GM12865 (cell line): ENCODE measurements around the gene ZNF169.
"Not testable (repeated sequence)": the region's sequence is repeated elsewhere in the genome, so short reads cannot be mapped to it uniquely, and the experiment has no call there.

Experiments used
- DNase-seq: peaks from one replicate; pipeline ENCODE4 v3.0.0; 2010; ENCODE audit warnings: low read depth
- H3K4me3 ChIP-seq: 2 replicates; pipeline ENCODE4 v1.5.1; 2011; ENCODE audit warnings: mild to moderate bottlenecking, low read depth, low read length, control low read depth

The ZNF169 gene

DNA sequence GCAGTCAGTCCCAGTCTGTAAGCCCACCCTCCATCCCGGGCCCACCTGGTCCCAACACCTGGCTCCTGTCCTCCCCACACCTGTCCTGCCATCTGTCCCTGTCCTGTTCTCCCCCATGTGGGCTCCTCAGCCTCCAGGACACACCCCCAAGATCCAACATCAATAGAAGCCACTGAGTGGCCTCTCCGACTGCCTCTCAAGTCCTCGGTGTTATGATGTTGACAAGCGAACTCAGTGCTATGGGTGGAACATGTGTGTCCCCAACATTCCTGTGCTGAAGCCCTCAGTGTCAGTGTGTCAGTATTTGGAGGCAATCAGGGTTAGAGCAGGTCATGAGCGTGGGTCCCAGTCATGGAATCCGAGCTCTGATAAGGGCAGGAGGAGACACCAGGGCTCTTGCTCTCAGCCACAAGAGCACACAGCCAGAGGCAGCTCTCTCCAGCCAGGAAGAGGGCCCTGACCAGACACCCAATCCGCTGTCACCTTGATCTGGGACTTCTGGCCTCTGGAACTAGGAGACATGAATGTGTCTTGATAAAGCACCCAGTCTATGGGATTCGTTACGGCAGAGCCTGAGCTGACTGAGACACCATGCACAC is 63.3 kb downstream of the ZNF169 start:
- H3K4me3 ChIP-seq, DNase-seq: not testable (repeated sequence)

DNA sequence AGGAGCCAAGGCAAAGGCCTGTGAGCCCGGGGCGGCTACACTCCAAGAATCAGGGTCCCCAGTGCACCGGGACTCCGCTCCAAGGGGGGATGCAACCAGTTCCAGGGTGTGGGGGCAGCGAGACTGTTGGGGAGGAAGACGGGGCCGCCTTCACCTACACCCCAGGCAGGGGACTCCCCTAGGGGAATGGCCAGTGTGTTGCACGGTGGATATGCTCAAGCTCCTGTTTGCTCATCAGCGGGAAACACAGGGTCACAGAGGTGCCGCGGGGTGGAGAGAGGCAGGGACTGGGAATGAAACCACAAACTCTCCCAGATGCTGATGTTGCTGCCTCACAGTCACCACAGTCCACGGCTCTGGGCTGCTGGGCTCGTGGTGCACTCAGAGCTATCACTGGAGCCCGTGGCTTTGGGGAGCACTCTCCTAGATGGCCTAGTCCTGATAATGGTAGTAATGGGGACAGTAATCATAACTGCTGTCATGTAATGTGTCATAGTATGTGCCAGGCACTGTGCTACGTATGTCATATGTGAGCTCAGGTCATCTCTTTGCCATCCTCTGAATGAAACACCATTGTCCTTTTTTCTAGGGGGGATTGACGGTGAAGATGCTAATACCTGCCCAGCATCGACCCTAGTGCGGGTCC is 64.2 kb downstream of the ZNF169 start:
- not testable (repeated sequence) for DNase-seq, H3K4me3 ChIP-seq

DNA sequence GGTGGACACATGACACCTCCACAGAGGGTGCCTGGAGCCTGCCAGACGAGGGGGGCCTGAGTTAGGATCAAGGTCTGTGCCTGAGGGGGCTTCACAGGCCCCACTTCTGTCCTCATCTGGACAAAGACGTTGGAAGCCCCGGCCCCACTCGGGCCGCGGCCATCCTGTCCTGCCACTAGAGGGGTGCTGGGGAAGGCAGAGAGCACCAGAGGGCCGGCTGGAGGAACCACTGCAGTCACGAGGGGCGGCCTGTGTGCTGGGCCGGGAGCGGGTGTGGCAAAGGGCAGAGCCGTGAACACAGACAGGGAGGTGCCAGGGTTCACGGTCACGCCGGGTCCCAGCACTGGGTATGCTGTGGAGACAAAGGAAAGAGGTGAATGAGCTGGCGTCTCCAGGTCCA is 66.5 kb downstream of the ZNF169 start:
- not testable (repeated sequence) for DNase-seq, H3K4me3 ChIP-seq

DNA sequence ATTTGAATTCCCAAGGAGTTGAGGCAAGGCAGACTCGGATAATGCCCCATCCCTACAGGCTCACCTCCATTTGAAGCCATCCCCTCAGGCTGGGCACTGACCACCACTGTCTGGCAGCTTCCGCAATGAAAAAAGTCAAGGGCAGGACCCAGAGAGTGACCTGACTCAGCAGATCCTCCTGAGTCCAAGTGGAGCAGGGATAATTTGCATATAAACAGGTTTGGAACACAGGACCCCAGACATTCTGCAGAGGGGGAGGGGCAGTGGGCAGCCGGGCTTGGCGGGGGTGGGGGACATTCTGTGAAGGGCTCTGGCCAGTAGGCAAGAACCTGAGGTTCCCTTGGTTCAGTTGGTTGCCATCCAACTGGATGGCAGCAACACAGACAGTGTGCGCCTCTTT is 69.4 kb downstream of the ZNF169 start, which contains the start of gene NUTM2F:
TSS of gene NUTM2F (minus strand) at position 101 of the 400 bp plus-strand sequence. CDS start at position 80, 21 bp downstream.
- DNase-seq, H3K4me3 ChIP-seq: not testable (repeated sequence)

DNA sequence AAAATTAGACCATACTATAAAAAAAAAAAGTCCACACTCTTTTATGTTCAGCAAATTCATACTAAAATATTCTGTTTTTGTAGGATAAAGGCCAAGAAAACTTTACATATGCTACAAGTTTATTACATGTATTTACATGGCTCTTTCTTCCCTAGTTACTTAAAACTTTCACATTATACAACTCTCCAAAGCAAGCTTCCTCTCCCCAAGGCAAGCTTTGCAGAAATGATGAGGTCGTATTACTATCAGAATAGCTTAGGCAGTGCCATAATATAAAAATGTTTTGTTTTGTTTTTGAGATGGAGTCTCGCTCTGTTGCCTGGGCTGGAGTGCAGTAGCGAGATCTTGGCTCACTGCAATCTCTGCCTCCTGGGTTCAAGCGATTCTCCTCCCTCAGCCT is 77.3 kb downstream of the ZNF169 start:
- not testable (repeated sequence) for DNase-seq, H3K4me3 ChIP-seq

DNA sequence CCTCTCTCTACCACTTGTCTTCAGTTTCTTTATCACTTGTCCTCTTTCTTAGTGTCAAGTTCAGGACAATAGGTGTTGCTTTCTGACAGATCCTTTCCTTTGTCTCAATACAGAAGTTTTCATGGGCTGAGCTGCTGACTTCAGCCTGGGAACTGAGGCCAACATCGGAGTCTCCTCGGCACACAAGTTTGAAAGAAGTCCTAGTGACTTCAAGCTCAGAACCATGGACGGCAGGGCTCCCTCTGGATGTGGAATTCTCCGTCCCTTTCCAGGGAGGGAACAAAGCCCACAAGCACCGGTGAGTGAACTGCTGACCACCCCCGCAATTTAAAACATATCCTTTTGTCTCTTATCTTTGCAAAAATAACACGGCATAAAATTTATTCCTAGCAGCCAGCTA is 79.6 kb downstream of the ZNF169 start:
- not testable (repeated sequence) for DNase-seq, H3K4me3 ChIP-seq

DNA sequence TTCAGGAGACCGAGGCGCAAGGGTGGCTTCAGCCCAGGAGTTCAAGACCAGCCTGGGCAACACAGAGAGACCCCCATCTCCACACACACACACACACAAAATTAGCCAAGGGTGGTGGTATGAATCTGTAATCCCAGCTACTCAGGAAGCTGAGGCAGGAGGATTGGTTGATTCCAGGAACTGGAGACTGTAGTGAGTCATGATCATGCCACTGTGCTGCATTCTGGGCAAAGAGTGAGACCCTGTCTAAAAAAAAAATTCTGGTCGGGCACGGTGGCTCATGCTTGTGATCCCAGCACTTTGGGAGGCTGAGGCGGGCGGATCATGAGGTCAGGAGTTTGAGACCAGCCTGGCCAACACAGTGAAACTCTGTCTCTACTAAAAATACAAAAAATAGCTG is 80.6 kb downstream of the ZNF169 start:
- not testable (repeated sequence) for H3K4me3 ChIP-seq, DNase-seq

DNA sequence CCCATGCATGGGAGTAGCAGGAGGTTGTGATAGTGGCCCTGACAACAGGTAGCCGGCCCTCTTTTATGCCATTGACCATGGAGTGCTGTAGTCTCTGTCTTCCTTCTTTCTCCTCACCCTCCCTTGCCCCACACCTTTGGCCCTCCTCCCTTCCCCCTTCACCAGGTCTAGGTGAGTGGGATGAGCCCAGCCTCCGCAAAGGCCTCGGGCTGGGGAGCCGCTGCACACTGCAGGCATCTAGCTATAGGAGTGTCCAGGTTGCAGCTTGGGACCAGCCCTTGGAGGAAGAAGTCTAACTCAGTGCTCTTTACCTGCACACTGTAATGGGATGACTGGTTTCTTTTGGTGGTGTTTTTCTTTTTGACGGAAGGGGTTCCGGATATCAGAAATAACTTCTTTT is 81.7 kb downstream of the ZNF169 start:
- not testable (repeated sequence) for DNase-seq, H3K4me3 ChIP-seq

DNA sequence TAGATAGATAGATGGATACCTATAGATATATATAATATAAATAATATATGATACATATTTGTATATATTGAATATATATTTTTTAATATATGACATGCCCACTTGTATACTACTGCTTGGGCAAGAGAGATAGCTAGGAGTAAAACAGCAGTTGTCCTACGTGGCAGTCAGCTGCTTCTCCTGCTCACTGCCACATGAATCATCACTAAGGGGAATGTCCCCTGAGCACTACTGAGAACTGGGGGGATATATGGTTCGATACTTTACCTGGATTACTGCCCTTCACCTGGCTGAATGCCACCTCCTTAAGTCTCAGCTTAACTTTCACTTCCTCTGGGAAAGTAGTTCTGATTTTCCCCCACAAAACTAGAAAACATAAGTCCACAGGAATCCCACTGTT is 82.6 kb downstream of the ZNF169 start:
- not testable (repeated sequence) for DNase-seq

DNA sequence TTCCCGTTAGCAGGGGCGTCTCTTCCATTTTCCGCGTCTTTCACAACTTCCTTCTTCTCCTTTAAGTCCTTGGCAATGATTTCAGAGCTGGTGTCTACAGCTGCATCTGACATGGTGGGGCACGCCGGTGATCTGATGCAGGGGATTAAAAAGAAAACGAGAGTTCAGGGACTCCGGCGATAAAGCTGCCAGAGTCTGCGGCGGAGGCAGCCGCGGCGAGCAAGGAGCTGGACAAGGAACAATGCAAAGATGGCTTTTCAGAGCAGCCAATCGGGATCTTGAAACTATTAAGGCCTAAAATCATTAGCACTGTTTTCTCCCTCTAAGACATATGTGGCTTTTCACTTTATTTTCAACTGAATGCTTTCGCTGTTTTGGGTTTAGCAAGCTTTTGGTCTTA is 88.4 kb downstream of the ZNF169 start:
- not testable (repeated sequence) for DNase-seq, H3K4me3 ChIP-seq

More for the DNA sequence above, 82.6 kb downstream of the ZNF169 start:
- H3K4me3 ChIP-seq = not testable (repeated sequence)

DNA sequence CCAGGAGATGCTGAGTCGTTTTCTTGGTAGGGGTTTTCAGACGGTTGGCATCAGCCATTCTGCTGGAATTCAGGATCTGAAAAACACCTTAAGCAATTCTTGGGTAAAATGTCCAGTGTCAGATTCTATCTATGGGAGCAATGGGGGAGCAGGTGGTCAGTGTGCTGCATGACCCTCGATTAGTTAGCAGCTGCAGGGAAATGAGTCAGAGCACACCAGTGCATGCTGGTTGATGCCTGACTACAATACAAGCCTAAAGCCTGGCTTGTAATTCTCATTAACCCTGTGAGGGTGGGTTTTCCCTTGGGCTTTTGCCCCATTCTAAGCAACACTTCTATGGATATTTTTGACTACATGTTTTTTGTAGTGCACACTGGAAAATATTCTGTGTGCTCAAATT is 89.7 kb downstream of the ZNF169 start:
- DNase-seq, H3K4me3 ChIP-seq: not testable (repeated sequence)
